ENCODE measurements around the gene PASK. TPM values are rescaled to one million over a fixed set of nuclear protein-coding genes. Genes with fewer than 3 reads are reported as not detected.

The PASK gene
- total RNA-seq, 2 donors from 2014 or later = 69.5 to 78.9 TPM

Other genes starting within 250 kb of the PASK start
- not detected for gene CROCC2, start 243.1 kb downstream of the PASK start, total RNA-seq
- gene SNED1, start 150.9 kb downstream of the PASK start, total RNA-seq = under 1 TPM in 1 of 2 donors, not detected in 1; 0.14 TPM
- gene MTERF4, start 47.2 kb downstream of the PASK start, total RNA-seq = 10 to 100 TPM; 38.1 to 40.5 TPM
- 100 to 1,000 TPM in 1 of 2 donors, 10 to 100 TPM in 1; 54.8 to 109 TPM for gene PPP1R7, start 995 bp upstream of the PASK start, total RNA-seq
- gene ANO7, start 39.2 kb upstream of the PASK start, total RNA-seq = 1 to 10 TPM; 2.8 to 7.1 TPM
- 100 to 1,000 TPM; 295 to 479 TPM for gene HDLBP, start 166.2 kb upstream of the PASK start, total RNA-seq
- 100 to 1,000 TPM; 246 to 264 TPM for gene SEPTIN2, start 166.5 kb upstream of the PASK start, total RNA-seq
- gene FARP2, start 206.8 kb upstream of the PASK start, total RNA-seq = 10 to 100 TPM; 49.2 to 77.3 TPM

All from natural killer cell treated with Interleukin-12 subunit alpha and Interleukin-12 subunit beta and Interleukin-15 and Interleukin-18, amount 100 ng/mL, for 72 hours (primary cell).